HG03442 (cell line): ENCODE measurements around the gene BIRC6.
"Not testable (repeated sequence)": the region's sequence is repeated elsewhere in the genome, so short reads cannot be mapped to it uniquely, and the experiment has no call there.

Experiments
- ATAC-seq: cut with Tn5 transposase; IDR thresholded peaks from one replicate; pipeline ENCODE4 v1.9.1; 2021; ENCODE audit warnings: mild to moderate bottlenecking, moderate library complexity; ENCODE audit not compliant: unreplicated experiment

The BIRC6 gene

GRCh38 chr2:32356681-32357317, at the start of gene BIRC6:
TSS of gene BIRC6 (plus strand) at chr2:32357023. CDS start at chr2:32357162, 139 bp downstream.
- ATAC-seq: peak; percentile 84

GRCh38 chr2:32310577-32310976, 46.2 kb upstream of the BIRC6 start:
- ATAC-seq: no peak

GRCh38 chr2:32314886-32315285, 41.9 kb upstream of the BIRC6 start:
- no peak for ATAC-seq

GRCh38 chr2:32328679-32329078, 28.1 kb upstream of the BIRC6 start:
- ATAC-seq: not testable (repeated sequence)

GRCh38 chr2:32329180-32329980, 27.4 kb upstream of the BIRC6 start:
- ATAC-seq: not testable (repeated sequence)

- no peak for ATAC-seq
Observed at GRCh38 chr2:32330136-32330535, 26.7 kb upstream of the BIRC6 start.

GRCh38 chr2:32342801-32343200, 14.0 kb upstream of the BIRC6 start:
- ATAC-seq: no peak

- ATAC-seq: not testable (repeated sequence)
Observed at GRCh38 chr2:32350797-32351196, 6.0 kb upstream of the BIRC6 start.

GRCh38 chr2:32355976-32356680, 695 bp upstream of the BIRC6 start:
- no peak for ATAC-seq

- ATAC-seq: peak; percentile 7
Observed at GRCh38 chr2:32357318-32358110, 691 bp downstream of the BIRC6 start.

GRCh38 chr2:32358111-32358482, 1.3 kb downstream of the BIRC6 start:
- no peak for ATAC-seq

- no peak for ATAC-seq
Observed at GRCh38 chr2:32360416-32360815, 3.6 kb downstream of the BIRC6 start.

GRCh38 chr2:32362997-32363396, 6.2 kb downstream of the BIRC6 start:
- ATAC-seq: not testable (repeated sequence)

GRCh38 chr2:32363597-32363996, 6.8 kb downstream of the BIRC6 start:
- no peak for ATAC-seq

- ATAC-seq: not testable (repeated sequence)
Observed at GRCh38 chr2:32364290-32364689, 7.5 kb downstream of the BIRC6 start.

GRCh38 chr2:32365679-32366078, 8.9 kb downstream of the BIRC6 start:
- not testable (repeated sequence) for ATAC-seq

GRCh38 chr2:32366595-32366994, 9.8 kb downstream of the BIRC6 start:
- no peak for ATAC-seq

GRCh38 chr2:32369222-32369621, 12.4 kb downstream of the BIRC6 start:
- no peak for ATAC-seq

GRCh38 chr2:32370942-32371341, 14.1 kb downstream of the BIRC6 start:
- not testable (repeated sequence) for ATAC-seq

- no peak for ATAC-seq
Observed at GRCh38 chr2:32372519-32373182, 15.8 kb downstream of the BIRC6 start.
